SJCRH30 (cell line): ENCODE results near the gene KL. TPM values are rescaled to one million over a fixed set of nuclear protein-coding genes. Genes with fewer than 3 reads are reported as not detected.

ENCODE experiments used
- DNase-seq, 2 experiments: peaks; one replicate each; pipeline ENCODE4 v3.0.0-alpha.2; 2015 to 2020
- H3K27ac ChIP-seq: fragments of 250-450 bp; sonication (Bioruptor Pico); 2 replicates; pipeline ENCODE4 v1.5.1; 2020; ENCODE audit warnings: mild to moderate bottlenecking, moderate library complexity
- H3K27me3 ChIP-seq: fragments of 250-450 bp; sonication (Bioruptor Pico); 2 replicates; pipeline ENCODE4 v1.5.1; 2020; ENCODE audit warnings: mild to moderate bottlenecking, moderate library complexity
- H3K36me3 ChIP-seq: fragments of 250-450 bp; sonication (Bioruptor Pico); 2 replicates; pipeline ENCODE4 v1.5.1; 2020; ENCODE audit warnings: mild to moderate bottlenecking, moderate library complexity
- H3K4me1 ChIP-seq: fragments of 250-450 bp; sonication (Bioruptor Pico); 2 replicates; pipeline ENCODE4 v1.5.1; 2020; ENCODE audit warnings: mild to moderate bottlenecking, moderate library complexity
- H3K4me3 ChIP-seq: fragments of 250-450 bp; sonication (Bioruptor Pico); 2 replicates; pipeline ENCODE4 v1.5.1; 2020; ENCODE audit warnings: mild to moderate bottlenecking, moderate library complexity
- H3K9me3 ChIP-seq: fragments of 250-450 bp; sonication (Bioruptor Pico); replicated peaks from 2 replicates; pipeline ENCODE4 v1.5.1; 2020; ENCODE audit warnings: mild to moderate bottlenecking, moderate library complexity
- total RNA-seq: library from RNA; depleted of rRNA; stranded (reverse); fragments of >200 nt; shearing (Covaris generic); gene quantifications from 2 replicates; pipeline ENCODE4 v1.2.3, GENCODE V29; 2014

The KL gene
- total RNA-seq, 1 experiment from 2014 or later = not detected

DNA sequence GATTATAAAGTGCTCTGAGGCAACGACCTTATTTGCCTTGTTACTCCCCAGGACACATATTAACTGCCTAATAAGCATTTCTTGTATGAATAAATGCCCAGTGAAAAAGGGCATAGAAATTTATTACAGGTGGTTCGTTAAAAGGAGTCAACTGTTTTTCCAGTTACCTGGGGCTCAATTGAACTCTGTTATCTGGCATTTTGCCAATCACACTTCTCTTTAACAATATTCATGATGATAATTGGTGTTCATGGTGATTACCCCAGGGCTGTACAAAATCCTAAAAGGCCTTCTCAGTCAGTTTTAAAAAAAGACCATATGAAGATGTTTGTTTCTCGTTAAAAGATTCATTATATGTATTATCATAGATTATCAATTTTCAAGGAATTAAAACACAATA is 57.1 kb downstream of the KL start:
- H3K4me1 ChIP-seq = no peaks in the 10 kb centered on the region
- H3K27ac ChIP-seq = no peak overlapping the region
- DNase-seq = no peak
- no peaks in the 10 kb centered on the region for H3K9me3 ChIP-seq
- H3K27me3 ChIP-seq = no peaks in the 10 kb centered on the region
- H3K4me3 ChIP-seq = no peak overlapping the region
- H3K36me3 ChIP-seq = no peaks in the 10 kb centered on the region

DNA sequence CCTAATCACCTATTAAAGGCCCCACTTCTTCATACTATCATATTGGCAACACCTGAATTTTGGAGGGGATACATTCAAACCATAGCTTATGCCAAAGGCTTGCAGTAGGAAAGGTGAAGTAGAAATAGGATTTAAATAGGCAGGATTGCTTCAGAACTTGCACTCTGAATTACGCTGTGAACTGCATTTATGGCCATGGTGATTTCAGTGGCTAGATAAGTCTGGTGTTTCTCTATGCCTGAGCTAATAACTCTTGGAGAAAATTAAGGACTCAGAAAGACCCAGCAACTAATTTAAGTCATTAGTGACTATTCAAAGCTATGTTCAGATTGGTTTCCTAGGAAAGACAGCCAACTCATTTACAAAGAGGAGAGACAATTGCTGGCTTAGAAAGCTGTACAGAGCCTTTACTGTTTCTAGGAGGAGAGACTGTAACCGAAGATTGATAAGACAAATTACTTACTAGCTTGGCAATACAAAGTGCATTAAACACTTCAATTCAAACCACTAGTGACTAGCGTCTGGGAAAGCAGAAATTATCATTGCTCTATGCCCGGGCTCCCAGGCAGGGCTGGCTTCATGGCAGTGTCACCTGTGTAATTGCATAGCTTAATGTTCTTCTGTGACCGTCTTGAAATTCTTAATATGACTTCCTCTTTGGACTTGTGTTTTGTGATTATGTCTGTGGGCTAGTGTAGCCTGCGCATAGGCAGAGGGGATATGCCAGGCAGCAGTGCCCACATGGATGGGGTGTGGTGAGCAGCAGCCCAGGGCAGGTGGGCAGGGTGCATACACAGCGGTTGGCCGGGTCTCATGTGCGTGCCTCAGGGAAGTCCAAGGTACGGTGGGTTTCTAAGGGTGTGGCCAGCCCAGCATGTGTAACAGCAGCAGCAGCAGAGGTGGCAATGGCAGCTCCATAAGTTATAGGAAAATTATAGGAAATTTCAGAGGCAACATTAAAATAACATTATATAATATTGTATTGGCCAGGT is 60.1 kb downstream of the KL start:
- Histone ChIP-seq H3K27me3 (no peaks in the 10 kb centered on the region), H3K36me3 (no peaks in the 10 kb centered on the region), H3K9me3 (no peaks in the 10 kb centered on the region)

DNA sequence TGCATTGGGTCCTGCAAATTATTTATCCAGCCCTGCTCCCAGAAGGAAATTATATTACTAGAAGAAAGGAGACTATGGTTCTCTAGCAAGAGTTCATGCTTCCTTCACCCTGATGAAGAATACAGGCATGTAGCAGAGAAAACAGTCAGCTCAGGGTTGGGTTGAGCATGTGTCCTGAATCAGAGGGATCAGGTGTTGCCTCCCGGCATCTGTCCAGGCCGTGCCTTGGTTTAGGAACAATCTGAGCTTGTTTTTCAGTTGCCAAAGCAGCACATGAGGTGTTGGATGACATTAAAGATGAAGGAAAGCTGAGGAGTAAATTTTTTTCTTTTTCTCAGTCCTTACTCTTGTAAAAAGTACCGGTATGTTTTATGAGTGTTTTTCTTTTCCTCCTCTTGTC is 62.0 kb downstream of the KL start:
- Histone ChIP-seq H3K9me3 (no peaks in the 10 kb centered on the region), H3K27me3 (no peaks in the 10 kb centered on the region), H3K4me1 (peaks cover 16% of the 10 kb centered on the region), H3K4me3 (no peak overlapping the region), H3K36me3 (no peaks in the 10 kb centered on the region), H3K27ac (no peak overlapping the region)
- no peak for DNase-seq

More for the DNA sequence above, 60.1 kb downstream of the KL start:
- DNase-seq = no peak
- Histone ChIP-seq H3K27ac (no peak overlapping the region), H3K4me1 (peaks cover 4% of the 10 kb centered on the region), H3K4me3 (no peak overlapping the region)

DNA sequence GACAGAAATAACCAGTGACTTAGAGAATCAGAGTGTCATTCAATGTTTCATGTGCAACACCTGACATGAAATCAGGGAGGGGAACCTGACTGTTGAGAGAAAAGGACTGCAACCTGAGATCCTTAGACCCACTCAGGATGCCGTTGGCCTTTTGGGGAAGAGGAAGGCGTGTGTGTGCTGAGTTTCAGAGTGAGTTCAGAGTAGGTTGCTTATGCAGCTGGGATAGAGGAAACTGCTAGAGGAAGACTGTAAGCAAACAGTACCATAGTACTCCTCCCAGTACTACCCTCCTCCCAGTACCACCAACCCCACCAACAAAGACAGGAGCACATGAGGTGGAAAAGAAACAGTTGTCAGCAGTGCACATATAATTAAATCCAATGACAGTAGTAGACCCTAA is 63.7 kb downstream of the KL start:
- no peak overlapping the region for H3K4me3 ChIP-seq
- no peak overlapping the region for H3K27ac ChIP-seq
- no peak for DNase-seq
- H3K27me3 ChIP-seq = no peaks in the 10 kb centered on the region
- no peaks in the 10 kb centered on the region for H3K9me3 ChIP-seq
- H3K4me1 ChIP-seq = peaks cover 16% of the 10 kb centered on the region
- H3K36me3 ChIP-seq = no peaks in the 10 kb centered on the region

DNA sequence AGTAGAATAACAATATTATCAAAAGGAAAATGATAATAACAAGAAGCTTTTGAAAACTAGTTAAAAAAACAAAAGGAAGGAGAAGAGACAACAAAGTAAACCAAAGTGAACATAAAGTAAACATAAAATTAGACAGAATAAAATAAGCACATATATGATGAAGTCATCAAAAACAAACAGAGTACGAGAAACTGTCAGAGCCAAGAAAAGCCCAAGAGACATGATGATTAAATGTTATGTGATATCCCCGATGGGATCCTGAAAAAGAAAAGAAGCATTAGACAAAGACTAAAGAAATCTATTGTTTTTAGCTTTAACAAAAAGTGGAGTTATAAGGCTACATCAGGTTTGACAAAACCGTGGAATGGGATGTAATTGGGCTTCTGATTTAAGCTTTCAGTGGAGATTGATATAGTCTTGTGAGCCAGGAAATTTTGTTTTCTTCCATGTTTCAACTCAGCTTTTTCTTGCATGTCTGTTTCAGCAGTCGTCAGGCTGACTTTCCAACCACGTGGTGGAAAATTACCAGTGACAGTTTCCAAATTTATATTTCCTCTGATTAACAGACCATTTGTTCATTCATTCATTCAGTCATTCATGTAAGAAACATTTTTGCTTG is 64.9 kb downstream of the KL start:
- Histone ChIP-seq H3K9me3 (no peaks in the 10 kb centered on the region), H3K4me3 (no peak overlapping the region), H3K36me3 (no peaks in the 10 kb centered on the region), H3K4me1 (peaks cover 16% of the 10 kb centered on the region), H3K27me3 (no peaks in the 10 kb centered on the region), H3K27ac (no peak overlapping the region)
- DNase-seq = peak in 1 of 2 experiments; percentile 42

DNA sequence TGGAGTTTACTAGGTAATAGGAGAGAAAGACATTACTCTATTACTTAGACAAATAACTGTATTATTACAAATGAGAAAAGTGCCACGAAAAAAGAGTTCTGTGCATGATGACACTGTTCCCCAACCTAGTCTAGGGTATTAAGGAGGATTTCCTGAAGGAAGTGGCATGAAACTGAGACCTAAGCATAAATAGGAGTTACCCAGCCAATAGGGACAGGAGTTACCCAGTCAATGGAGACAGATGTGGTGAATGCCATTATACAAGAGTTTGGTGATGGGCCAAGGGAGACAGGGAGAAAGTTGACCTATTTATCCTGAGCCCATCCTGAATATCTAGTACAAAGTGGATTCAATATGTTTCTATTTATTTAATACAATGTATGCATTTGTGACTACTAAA is 65.4 kb downstream of the KL start:
- no peaks in the 10 kb centered on the region for H3K27me3 ChIP-seq
- no peaks in the 10 kb centered on the region for H3K36me3 ChIP-seq
- no peak overlapping the region for H3K4me3 ChIP-seq
- peaks cover 18% of the 10 kb centered on the region for H3K4me1 ChIP-seq
- DNase-seq = peak in 1 of 2 experiments; percentile 75
- H3K9me3 ChIP-seq = no peaks in the 10 kb centered on the region
- H3K27ac ChIP-seq = no peak overlapping the region

DNA sequence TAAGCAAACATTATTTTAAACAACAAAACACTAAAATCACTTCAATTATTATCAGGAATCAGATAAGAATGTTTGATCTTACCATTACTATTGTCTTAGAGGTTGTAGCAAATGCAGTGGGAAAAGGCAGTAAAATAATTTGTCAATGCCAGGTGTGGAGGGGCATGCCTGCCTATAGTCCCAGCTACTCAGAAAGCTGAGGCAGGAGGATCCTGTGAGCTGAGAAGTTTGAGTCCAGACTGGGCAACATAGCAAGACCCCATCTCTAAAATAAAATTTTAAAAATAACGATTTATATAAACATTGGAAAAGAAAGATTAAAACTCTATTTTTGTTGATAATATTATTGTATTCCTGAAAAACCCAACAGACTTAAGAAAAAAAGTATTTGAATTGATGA is 66.8 kb downstream of the KL start:
- Histone ChIP-seq H3K27me3 (no peaks in the 10 kb centered on the region), H3K27ac (no peak overlapping the region), H3K4me1 (peaks cover 26% of the 10 kb centered on the region), H3K4me3 (no peak overlapping the region), H3K36me3 (no peaks in the 10 kb centered on the region), H3K9me3 (no peaks in the 10 kb centered on the region)
- no peak for DNase-seq

DNA sequence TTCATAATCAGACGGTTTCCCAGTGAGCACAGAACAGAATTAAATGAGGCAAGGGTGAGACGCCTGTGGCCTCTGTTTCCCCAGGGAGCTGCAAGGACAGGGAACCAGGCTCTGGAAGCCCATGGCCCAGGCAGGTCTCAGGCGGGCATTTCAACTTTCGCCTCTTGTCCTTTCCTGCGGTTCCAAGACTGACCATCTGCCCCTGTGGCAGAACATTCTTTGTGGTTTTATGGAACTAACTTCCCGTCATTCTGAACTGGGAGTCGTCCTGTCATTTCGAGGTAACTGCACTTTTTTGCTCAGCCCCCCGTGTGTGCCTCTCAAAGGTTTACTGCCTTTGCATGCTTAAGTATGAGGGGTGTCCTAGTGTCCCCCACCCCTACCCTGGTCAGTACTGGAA is 70.9 kb downstream of the KL start:
- Histone ChIP-seq H3K4me3 (no peak overlapping the region), H3K9me3 (no peaks in the 10 kb centered on the region), H3K27me3 (no peaks in the 10 kb centered on the region), H3K27ac (no peak overlapping the region), H3K4me1 (peaks cover 21% of the 10 kb centered on the region), H3K36me3 (no peaks in the 10 kb centered on the region)
- peak in 1 of 2 experiments; percentile 29 for DNase-seq

DNA sequence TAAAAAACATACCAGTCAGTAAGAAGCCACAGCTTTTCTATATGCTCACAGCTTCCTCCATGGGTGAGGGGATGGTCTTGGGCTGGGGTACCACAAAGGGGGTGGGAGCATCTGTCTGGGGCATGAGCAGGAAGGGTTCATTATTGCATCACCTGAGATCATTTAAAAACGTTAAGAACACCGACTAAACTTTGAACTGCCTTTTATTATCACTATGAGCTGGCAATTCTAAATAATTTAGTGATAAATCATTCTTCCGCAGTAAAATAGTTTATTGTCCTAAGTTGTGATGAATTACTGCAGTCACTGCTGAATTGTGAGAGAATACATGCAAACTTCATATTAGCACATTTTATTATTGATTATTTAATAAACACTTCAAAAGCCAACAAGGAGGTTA is 71.6 kb downstream of the KL start:
- no peaks in the 10 kb centered on the region for H3K36me3 ChIP-seq
- H3K9me3 ChIP-seq = no peaks in the 10 kb centered on the region
- H3K27me3 ChIP-seq = no peaks in the 10 kb centered on the region
- no peak overlapping the region for H3K27ac ChIP-seq
- no peak for DNase-seq
- peaks cover 17% of the 10 kb centered on the region for H3K4me1 ChIP-seq
- H3K4me3 ChIP-seq = no peak overlapping the region

DNA sequence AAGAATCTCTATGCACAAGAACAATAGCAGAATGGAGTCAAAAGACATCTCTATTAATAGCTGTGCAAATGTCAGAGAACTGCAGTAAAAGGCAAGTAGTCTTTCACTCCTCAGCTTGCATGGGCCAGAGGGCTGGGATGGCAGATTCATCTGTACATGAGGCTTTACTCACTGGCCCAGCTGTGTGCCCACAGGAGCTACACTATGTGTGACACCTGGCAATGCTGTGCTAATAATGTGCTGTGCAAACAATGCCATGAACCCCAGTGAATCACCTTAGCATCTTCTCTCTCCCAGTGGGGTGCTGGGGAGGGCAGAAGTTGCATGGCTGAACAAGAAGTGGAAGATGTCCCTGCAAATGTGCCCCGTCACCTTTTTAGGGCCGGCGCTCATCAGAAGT is 73.1 kb downstream of the KL start:
- H3K4me1 ChIP-seq = peaks cover 17% of the 10 kb centered on the region
- no peaks in the 10 kb centered on the region for H3K27me3 ChIP-seq
- no peak overlapping the region for H3K27ac ChIP-seq
- no peaks in the 10 kb centered on the region for H3K9me3 ChIP-seq
- no peak for DNase-seq
- H3K4me3 ChIP-seq = no peak overlapping the region
- H3K36me3 ChIP-seq = no peaks in the 10 kb centered on the region

DNA sequence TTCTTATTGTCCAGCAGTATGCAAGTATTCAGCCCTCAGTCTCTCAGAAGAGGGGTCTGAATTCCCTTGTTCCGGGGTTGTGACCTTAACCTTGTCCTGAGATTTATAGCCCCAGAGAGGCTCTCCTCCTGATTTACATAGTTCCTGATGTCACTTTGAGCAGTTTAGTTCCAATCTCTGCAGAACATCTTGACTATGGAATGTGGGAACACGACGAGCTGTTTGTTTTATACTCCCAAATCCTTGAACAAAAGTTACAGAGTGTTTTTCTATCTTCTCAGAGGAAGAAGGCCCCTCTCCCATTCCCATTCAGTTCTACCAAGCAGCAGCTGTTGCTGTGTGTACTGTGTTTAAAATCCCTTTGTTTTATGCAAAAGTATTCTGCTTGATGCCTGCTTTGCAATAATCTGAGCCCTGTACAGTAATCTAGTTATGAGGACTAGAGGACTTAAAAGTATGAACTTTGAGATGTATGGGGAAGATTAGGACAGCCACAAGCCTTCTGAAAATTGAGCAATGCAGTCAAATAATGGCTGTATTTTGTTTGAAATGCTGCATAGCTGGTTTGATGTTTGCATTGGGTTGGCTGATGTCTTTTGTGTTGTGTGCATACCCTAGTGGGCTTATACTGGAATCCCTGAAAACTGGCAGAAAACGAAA is 74.7 kb downstream of the KL start:
- H3K27ac ChIP-seq = no peak overlapping the region
- H3K9me3 ChIP-seq = no peaks in the 10 kb centered on the region
- peaks cover 17% of the 10 kb centered on the region for H3K4me1 ChIP-seq
- DNase-seq = peak in 1 of 2 experiments; percentile 26
- no peak overlapping the region for H3K4me3 ChIP-seq
- H3K36me3 ChIP-seq = no peaks in the 10 kb centered on the region
- H3K27me3 ChIP-seq = no peaks in the 10 kb centered on the region

DNA sequence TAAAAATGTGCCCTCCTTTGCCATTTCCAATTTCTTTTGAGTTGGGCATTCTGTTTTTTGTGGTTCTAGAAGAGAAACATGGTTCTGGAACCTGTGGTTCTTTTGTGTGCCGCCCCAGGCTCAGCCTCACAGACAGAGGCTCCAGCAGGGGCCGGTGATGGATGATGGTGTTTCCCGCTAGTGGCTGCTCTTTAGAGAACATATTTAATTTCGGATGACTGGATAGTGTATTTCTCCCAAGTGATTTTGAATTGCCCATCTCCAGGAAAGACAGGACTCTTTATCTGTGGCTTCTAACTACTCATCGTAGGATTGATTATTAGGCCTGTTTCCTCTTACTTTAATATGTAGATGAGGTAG is 75.2 kb downstream of the KL start:
- H3K9me3 ChIP-seq = no peaks in the 10 kb centered on the region
- H3K4me3 ChIP-seq = no peak overlapping the region
- no peak for DNase-seq
- no peaks in the 10 kb centered on the region for H3K36me3 ChIP-seq
- H3K4me1 ChIP-seq = peaks cover 17% of the 10 kb centered on the region
- H3K27ac ChIP-seq = no peak overlapping the region
- H3K27me3 ChIP-seq = no peaks in the 10 kb centered on the region

DNA sequence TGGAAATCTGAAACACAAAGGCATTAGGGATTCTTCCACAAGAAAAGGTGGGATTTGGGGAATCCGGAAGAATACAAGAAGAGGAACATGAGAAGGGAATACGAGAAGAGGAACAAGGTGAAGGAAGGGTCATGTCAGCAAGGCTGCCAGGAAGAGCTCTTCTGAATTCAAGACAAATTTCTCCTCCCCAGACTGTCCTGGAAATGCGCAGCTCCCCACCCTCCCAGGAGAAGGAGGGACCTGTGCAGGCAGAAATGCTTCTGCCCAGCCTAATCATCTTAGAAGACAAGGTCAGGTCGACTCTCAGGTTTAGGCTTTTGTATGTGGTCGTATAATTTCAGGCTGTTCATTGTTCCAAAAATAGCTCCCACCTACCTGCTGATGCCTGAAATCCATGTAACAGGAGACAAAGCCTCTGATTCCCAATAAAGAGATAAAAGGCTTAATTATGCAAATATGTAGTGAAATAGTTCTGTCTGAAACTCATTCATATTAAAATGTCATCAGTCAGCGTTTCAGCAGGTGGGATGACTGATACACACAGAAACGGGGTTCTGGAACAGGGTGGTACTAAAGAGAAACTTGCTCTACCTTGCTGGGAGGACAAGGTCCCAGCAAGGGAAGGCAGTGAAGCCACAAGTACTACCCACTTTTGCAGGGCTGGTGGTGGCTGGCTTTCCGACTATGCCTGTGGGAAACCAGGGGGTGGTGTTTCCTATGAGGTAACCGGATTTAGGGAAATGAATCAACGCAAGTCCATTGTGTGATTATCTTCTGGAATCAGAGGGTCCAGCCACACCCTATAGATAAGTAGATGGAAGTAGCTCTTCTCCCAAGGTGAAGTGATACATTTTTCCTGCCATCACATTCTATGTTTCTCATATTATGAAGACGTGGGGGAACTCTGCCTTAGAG is 76.1 kb downstream of the KL start:
- Histone ChIP-seq H3K36me3 (no peaks in the 10 kb centered on the region), H3K27me3 (no peaks in the 10 kb centered on the region), H3K4me3 (no peak overlapping the region), H3K9me3 (no peaks in the 10 kb centered on the region), H3K4me1 (peaks cover 9% of the 10 kb centered on the region), H3K27ac (no peak overlapping the region)
- DNase-seq = no peak

DNA sequence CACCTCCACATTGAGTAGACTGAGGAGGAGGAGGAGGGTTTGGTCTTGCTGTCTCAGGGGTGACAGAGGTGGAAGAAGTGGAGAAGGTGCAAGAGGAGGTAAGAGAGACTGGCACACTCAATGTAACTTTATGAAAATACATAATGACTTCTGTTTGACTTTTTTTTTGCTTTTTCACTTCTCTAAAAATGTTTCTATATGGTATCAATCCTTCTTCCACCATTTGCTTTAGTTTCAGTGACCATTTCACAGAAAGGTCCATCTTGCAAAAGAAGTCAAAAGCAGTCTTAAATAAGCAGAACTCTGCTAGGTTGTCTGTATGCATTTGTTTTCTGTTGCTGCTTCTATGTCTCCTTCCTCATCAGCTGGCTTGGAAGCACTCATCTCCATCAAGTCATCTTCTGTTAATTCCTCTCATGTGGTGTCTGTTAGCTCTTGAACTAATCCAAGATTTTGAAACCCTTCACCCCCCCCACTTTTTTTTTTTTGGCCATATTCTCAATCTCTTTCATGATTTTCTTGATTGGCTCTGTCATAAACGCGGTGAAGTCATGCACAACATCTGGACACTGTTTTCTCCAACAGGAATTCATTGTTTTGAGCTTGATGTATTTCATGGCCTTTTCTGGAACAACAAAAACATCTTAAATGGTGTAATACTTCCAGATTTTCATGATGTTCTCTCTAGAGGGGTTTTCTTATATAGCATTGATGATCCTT is 80.8 kb downstream of the KL start:
- Histone ChIP-seq H3K27me3 (no peaks in the 10 kb centered on the region), H3K4me3 (no peak overlapping the region), H3K36me3 (no peaks in the 10 kb centered on the region), H3K9me3 (peaks cover 8% of the 10 kb centered on the region; the same call in 1 of the 2 replicates), H3K27ac (no peak overlapping the region), H3K4me1 (no peaks in the 10 kb centered on the region)
- no peak for DNase-seq
